HEK293 (cell line): ENCODE results near the gene RASL10A.

Experiments used
- CTCF ChIP-seq: fragments of 450-650 bp; formaldehyde crosslinking; IDR thresholded peaks from 2 replicates; pipeline ENCODE4 v1.5.1; 2016; ENCODE audit warnings: missing biosample characterization, missing genetic modification characterization
- HOXA7 ChIP-seq: sonication (generic); formaldehyde crosslinking; IDR thresholded peaks from 2 replicates; pipeline ENCODE4 v1.8.1; 2022; ENCODE audit warnings: missing genetic modification reagents, borderline replicate concordance
- KLF10 ChIP-seq: fragments of 450-650 bp; IDR thresholded peaks from 2 replicates; pipeline ENCODE4 v1.5.1; 2018; ENCODE audit warnings: missing biosample characterization, mild to moderate bottlenecking, missing genetic modification characterization
- MEIS1 ChIP-seq: sonication (generic); formaldehyde crosslinking; IDR thresholded peaks from 2 replicates; pipeline ENCODE4 v1.8.1; 2022; ENCODE audit warnings: missing genetic modification reagents, mild to moderate bottlenecking, borderline replicate concordance
- OVOL3 ChIP-seq: fragments of 450-650 bp; formaldehyde crosslinking; IDR thresholded peaks from 2 replicates; pipeline ENCODE4 v1.5.1; 2016; ENCODE audit warnings: missing biosample characterization, missing genetic modification characterization
- ZNF302 ChIP-seq: fragments of 450-650 bp; formaldehyde crosslinking; IDR thresholded peaks from 2 replicates; pipeline ENCODE4 v1.5.1; 2016; ENCODE audit warnings: missing biosample characterization, missing genetic modification characterization, low read depth
- ZNF335 ChIP-seq: fragments of 450-650 bp; formaldehyde crosslinking; conservative IDR thresholded peaks from 2 replicates; pipeline ENCODE4 v1.5.1; 2016; ENCODE audit warnings: missing biosample characterization, missing genetic modification characterization
- ZNF416 ChIP-seq: fragments of 450-650 bp; formaldehyde crosslinking; IDR thresholded peaks from 2 replicates; pipeline ENCODE4 v1.5.1; 2016; ENCODE audit warnings: missing biosample characterization, missing genetic modification characterization
- ZNF510 ChIP-seq: fragments of 450-650 bp; formaldehyde crosslinking; IDR thresholded peaks from 2 replicates; pipeline ENCODE4 v1.5.1; 2018; ENCODE audit warnings: mild to moderate bottlenecking, missing genetic modification characterization, missing biosample characterization; ENCODE audit not compliant: insufficient replicate concordance
- ZNF530 ChIP-seq: fragments of 450-650 bp; formaldehyde crosslinking; IDR thresholded peaks from 2 replicates; pipeline ENCODE4 v1.5.1; 2016; ENCODE audit warnings: low read depth, missing biosample characterization, missing genetic modification characterization
- ZNF670 ChIP-seq: fragments of 450-650 bp; formaldehyde crosslinking; IDR thresholded peaks from 2 replicates; pipeline ENCODE4 v1.5.1; 2016; ENCODE audit warnings: missing biosample characterization, missing genetic modification characterization, low read depth
- ZNF76 ChIP-seq: fragments of 450-650 bp; formaldehyde crosslinking; IDR thresholded peaks from 2 replicates; pipeline ENCODE4; 2016; ENCODE audit warnings: low read depth, missing biosample characterization, missing genetic modification characterization, borderline replicate concordance
- ZXDB ChIP-seq: fragments of 450-650 bp; formaldehyde crosslinking; IDR thresholded peaks from 2 replicates; pipeline ENCODE4 v1.5.1; 2016; ENCODE audit warnings: missing biosample characterization, missing genetic modification characterization

- no peak for TF ChIP-seq ZNF302 (tag by site-specific recombination)
- TF ChIP-seq HOXA7 = no peak
- TF ChIP-seq ZNF335 (tag by site-specific recombination) = no peak
- no peak for TF ChIP-seq ZNF510 (tag by site-specific recombination)
- TF ChIP-seq MEIS1 (CRISPR knock-in tag) = no peak
- no peak for TF ChIP-seq CTCF (tag by site-specific recombination)
- TF ChIP-seq ZNF416 (tag by site-specific recombination) = no peak
- TF ChIP-seq ZNF670 (tag by site-specific recombination) = no peak
- no peak for TF ChIP-seq ZNF76 (tag by site-specific recombination)
- no peak for TF ChIP-seq OVOL3
- TF ChIP-seq ZXDB (tag by site-specific recombination) = no peak
- no peak for TF ChIP-seq KLF10 (tag by site-specific recombination)
- no peak for TF ChIP-seq ZNF530 (tag by site-specific recombination)
Measured at GRCh38 chr22:29263791-29264276, 51.7 kb downstream of the RASL10A start.
